ENCODE results near the gene SPRYD4.
A peak's percentile ranks its signal among the peaks of the same experiment; 100 is the strongest.
"Not testable (repeated sequence)": the region's sequence is repeated elsewhere in the genome, so short reads cannot be mapped to it uniquely, and the experiment has no call there.

Gene SPRYD4

DNA sequence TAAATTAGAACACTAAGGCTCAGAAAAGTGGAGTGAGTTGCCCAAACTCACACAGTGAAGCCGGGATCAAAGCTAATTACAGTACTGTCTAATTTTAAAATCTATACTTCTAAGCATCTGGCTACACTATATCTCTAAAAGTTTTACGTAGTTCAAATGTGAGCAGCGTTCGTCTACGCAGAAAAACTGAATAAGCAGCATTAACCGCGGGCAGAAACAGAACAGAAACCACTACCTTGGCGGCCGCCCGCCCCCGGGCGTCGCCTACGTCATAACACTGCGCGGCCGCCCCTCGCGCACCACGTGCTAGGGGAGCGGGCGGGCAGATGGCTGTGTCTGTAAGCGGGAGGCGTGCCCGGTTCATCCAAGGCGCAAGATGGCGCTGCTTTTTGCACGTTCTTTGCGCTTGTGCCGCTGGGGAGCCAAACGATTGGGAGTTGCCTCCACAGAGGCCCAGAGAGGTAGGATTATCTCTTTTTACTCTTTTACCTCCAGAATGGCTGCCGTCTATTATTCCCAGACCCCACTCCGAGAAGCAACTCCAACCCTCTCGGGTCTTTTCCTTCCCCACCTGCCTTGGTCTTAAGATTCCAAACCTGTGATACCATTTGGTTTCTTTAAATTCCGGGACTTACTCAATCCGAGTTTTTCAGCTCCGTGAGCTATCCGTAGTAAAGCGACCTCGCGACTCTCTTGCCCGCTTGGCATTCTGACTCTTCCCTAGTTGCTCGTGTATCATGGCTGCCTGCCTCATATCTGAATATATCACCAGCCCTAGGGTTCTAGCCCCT, at the start of gene SPRYD4:
Gene SPRYD4, plus strand, starts transcription at position 363 of the 791 bp plus-strand sequence. Its CDS starts 14 bp downstream, at position 377.
- peak; percentile 58 for DNase-seq

DNA sequence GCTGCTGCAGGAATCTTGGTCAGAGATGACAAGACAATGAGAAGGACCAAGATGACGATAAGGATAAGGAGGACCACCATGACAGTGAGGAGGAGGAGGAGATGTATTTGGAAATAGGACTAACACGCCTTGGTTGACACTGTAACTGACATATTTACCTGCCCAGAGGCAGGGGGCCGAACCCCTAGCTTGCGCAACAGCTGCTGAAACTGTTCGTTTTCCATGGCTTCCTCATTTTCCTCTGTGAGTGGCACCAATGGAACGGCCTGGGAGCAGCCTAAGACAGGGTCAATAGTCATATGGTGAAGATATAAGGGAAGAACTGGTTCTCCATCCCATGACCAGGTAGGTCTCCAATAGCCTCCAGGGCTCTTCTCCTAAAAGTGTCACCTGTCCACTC, 48.0 kb upstream of the SPRYD4 start:
- no peak for DNase-seq

- DNase-seq, result no peak
These were observed 43.2 kb upstream of the SPRYD4 start for GRCh38 chr12:56425193-56425592.

- no peak for DNase-seq
These were observed 42.4 kb upstream of the SPRYD4 start for GRCh38 chr12:56425940-56426438.

DNA sequence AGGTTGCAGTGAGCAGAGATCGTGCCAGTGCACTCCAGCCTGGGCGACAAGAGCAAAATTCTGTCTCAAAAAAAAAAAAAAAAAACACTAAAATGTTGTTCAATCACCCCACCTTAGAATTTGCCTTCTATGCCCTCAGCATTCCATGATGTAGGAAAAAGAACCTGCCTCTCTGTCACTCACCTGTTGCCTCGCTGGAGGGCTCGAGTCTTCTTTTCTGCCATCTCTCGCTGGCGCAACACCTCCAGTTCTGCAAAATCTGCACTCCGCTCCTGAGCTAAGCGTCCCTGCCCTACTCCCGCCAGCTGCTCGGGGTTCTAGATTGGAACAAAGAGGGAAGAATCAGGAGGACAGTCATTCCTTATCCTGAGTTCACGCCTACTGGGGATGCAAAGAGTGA, 37.1 kb upstream of the SPRYD4 start:
- no peak for DNase-seq

GRCh38 chr12:56431850-56432249, 36.5 kb upstream of the SPRYD4 start:
- no peak for DNase-seq

DNA sequence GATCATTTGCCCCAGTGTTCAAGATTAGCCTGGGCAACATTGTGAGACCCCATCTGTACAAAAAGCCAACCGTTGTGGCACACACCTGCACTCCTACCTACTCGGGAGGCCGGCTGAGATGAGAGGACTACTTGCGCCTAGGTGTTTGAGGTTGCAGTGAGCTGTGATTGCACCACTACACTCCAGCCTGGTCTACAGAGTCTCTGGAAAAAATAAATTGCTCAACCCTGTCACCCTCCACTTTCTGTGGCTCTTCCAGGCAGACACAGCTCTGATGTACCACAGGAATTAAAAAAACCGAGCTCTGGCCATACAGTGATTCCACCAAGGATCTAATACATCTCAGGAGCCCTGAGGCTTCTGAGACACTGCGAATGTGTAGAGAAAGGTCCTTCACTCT, 33.5 kb upstream of the SPRYD4 start:
- DNase-seq, result no peak

- DNase-seq, result no peak
These were observed 30.8 kb upstream of the SPRYD4 start for GRCh38 chr12:56437430-56438176.

DNA sequence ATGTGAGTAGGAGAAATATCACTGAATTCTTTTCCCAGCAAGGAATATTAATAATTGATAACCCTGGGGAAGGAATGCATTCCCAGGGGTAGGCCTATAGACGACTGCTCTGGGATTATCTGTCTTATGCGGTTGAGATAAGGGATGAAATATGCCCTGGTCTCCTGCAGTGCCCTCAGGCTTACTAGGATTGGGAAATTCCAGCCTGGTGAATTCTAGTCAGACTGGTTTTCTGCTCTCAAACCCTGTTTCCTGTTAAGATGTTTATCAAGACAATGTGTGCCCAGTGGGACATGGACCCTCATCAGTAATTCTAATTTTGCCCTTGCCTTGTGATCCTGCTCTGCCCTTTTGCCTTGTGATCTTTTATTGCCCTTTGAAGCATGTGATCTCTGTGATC, 25.2 kb upstream of the SPRYD4 start:
- not testable (repeated sequence) for DNase-seq

- peak; percentile 74 for DNase-seq
These were observed 19.3 kb upstream of the SPRYD4 start, which contains the start of gene TIMELESS for GRCh38 chr12:56448860-56449621. Gene TIMELESS, minus strand, starts transcription at chr12:56449426. Its CDS starts 15,256 bp downstream, at chr12:56434170.

DNA sequence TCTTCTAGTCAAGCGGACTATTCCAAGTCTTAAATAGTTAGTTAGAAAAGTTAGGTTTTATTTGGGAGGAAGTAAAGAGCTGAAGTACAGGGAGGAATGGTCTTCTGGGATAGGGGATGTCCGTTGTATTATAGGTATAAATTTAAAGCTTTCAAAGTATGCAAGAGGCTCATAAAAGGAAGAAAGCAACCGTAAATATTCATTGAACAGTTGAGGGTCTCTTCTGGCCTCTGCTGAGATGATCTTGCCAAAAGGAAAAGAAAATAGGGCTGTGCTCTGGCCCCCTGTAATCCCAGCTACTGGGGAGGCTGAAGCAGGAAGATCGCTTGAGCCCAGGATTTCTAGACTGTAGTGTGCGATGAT, 18.8 kb upstream of the SPRYD4 start:
- DNase-seq, result no peak

DNA sequence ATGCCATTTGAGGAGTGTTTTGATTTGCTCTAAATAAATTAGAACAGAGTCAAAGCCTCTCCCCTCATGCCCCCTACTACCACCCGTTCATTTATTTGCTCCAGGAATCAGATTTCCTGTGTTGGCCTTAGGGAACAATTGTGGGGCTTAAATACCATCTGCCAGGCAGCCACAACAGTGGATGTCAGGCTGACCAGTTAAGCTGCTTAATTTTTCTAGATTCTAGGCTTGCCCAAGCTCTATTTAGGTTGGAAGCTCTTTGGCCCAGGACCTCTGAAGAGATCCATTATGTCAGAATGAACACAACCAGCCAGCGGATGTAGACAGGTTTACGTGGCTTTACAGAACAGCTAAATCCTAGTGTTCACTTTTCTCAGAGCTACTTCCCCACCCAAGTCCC, 18.1 kb upstream of the SPRYD4 start:
- DNase-seq, result no peak

- no peak for DNase-seq
These were observed 17.2 kb upstream of the SPRYD4 start for GRCh38 chr12:56451147-56451546.

DNA sequence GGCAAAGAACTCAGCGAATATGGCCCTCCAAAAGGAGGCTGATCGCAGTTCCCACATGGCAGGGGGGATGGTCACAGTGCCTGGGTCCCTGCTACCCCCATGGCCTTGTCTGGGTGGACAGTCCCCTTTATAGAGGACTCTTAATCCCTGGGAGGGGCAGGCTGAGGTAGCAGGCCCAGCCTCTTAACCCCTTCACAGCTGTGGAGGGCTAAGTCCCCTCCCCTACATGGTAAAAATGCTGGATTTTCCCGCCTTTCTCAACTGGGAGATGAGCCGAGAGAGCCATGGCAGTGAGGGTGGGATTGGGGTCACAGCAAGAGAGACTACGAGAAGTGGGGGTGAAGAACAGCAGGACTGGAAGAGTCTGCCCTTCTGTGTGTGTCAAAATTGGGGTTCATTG, 13.8 kb upstream of the SPRYD4 start, which contains the start of gene MIP:
Gene MIP, minus strand, starts transcription at position 101 of the 400 bp plus-strand sequence. Its CDS starts 44 bp downstream, at position 57.
- no peak for DNase-seq

DNA sequence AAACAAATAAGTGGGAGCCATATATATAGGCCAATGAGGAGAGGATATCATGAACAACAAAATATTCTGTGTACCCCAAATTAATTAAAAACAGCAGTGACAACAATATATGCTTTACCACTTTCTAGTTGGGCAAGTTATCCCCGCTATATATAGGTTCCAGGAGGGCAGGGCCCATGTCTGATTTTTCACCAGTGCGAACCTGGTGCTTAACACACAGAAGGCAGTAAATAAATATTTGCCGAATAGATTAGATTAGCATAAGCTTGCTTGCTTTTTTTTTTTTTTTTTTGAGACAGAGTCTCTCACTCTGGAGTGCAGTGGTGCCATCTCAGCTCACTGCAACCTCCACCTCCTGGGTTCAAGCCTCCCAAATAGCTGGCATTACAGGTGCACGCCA, 10.6 kb upstream of the SPRYD4 start:
- no peak for DNase-seq

GRCh38 chr12:56461235-56462159, 6.9 kb upstream of the SPRYD4 start:
- no peak for DNase-seq

DNA sequence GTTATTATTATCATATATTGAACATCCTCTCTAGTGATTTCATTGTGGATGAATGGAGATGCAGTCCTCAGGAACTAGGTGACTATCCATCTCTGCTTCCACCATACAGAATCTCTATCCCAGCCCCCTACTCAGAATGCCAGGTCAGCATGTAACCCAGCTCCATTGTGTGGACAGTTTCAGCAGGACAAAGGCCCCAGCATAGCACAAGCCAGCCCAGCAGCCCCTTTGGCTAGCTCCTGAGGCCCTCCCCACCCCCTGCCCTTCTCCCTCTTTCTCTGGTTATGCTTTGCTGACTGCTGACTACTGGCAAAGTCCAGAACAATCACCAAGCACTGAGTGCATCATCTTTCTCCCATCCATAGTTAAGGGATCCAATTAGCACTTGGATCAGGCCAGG, 5.8 kb upstream of the SPRYD4 start:
- no peak for DNase-seq

GRCh38 chr12:56469007-56469930, 891 bp downstream of the SPRYD4 start:
- no peak for DNase-seq

GRCh38 chr12:56474389-56474788, 6.0 kb downstream of the SPRYD4 start:
- DNase-seq, result no peak

DNA sequence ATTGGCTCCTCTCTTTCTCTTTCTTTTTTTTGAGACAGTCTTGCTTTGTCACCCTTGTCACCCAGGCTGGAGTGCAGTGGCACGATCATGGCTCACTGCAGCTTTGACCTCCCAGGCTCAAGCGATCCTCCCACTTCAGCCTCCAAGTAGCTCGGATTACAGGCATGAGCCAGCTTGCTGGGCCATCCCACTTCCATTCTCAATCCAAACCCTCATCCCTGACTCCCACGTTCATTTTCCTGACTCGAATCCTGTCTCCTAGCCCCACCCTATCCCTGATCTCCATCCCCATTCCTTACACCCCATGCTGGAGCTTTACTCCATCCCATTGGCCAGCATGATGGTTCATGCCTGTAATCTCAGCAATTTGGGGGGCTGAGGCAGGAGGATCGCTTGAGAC, 7.8 kb downstream of the SPRYD4 start:
- DNase-seq, result no peak

DNA sequence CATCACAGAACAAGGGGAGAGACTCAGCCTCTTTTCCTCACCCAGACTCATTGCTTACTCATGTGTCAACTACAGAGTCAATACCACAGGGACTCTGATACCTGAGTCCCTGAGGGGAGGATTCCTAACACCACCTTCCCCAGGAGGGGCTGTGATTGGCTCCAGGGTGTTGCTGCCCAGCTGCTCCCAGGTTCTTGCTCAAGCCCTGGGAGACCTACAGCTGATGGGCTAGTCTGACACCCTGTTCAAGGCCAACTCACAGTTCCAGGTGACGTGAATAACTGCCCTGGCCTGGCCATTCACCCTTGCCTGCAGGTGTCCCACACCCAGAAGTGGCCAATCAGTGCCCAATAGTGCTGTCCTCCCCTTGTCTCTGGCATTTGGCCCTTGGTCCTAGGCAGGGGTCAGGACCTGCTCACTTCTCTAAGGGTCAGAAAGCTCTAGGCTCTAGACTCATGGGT, 8.6 kb downstream of the SPRYD4 start:
- no peak for DNase-seq
